A673 (cell line): ENCODE measurements around the gene TUBGCP3. TPM values are rescaled to one million over a fixed set of nuclear protein-coding genes. Genes with fewer than 3 reads are reported as not detected.

Experiments
- BruUV-seq: library from RNA; stranded (reverse); fragments of 400-500 nt; replicated peaks from 2 replicates; lab custom pipeline; 2021; lab: Mats Ljungman, UMichigan
- CTCF ChIA-PET: fragments of 300-600 bp; sonication (Branson Sonifier 250); formaldehyde crosslinking; loops from one replicate; lab custom pipeline; 2022; ENCODE audit warnings: antibody characterized with exemption; lab: Charles Lee
- POLR2A ChIA-PET: fragments of 300-600 bp; sonication (Branson Sonifier 250); formaldehyde crosslinking; loops from one replicate; lab custom pipeline; 2022; ENCODE audit warnings: antibody characterized with exemption; ENCODE audit not compliant: low non-redundant PET; lab: Charles Lee
- DNase-seq: peaks from one replicate; pipeline ENCODE4 v3.0.0-alpha.2; 2015; ENCODE audit warnings: low spot score
- H3K27ac ChIP-seq: fragments of 200-600 bp; sonication (generic); 2 replicates; pipeline ENCODE4 v1.5.1; 2016; ENCODE audit warnings: mixed run types, low read depth, mild to moderate bottlenecking, mixed read lengths, antibody characterized with exemption, low read length; ENCODE audit not compliant: poor library complexity, severe bottlenecking
- H3K27me3 ChIP-seq: fragments of 200-600 bp; sonication (generic); replicated peaks from 2 replicates; pipeline ENCODE4 v1.6.1; 2017; ENCODE audit warnings: mixed run types, low read depth, mild to moderate bottlenecking, mixed read lengths, antibody characterized with exemption, low read length; ENCODE audit not compliant: insufficient read depth, poor library complexity
- H3K36me3 ChIP-seq: fragments of 200-600 bp; sonication (generic); 2 replicates; pipeline ENCODE4 v1.6.1; 2016; ENCODE audit warnings: mixed run types, mild to moderate bottlenecking, mixed read lengths, antibody characterized with exemption, low read length; ENCODE audit not compliant: insufficient read depth, poor library complexity, severe bottlenecking
- H3K4me1 ChIP-seq: fragments of 200-600 bp; sonication (generic); 2 replicates; pipeline ENCODE4 v1.6.1; 2017; ENCODE audit warnings: mixed run types, mild to moderate bottlenecking, mixed read lengths, antibody characterized with exemption, low read length; ENCODE audit not compliant: insufficient read depth, poor library complexity, severe bottlenecking
- H3K4me3 ChIP-seq: fragments of 200-600 bp; sonication (generic); 2 replicates; pipeline ENCODE4 v1.5.1; 2016; ENCODE audit warnings: low read depth, mixed run types, mild to moderate bottlenecking, mixed read lengths, low read length; ENCODE audit not compliant: poor library complexity, severe bottlenecking
- H3K9me3 ChIP-seq: fragments of 200-600 bp; sonication (generic); 2 replicates; pipeline ENCODE4 v1.6.1; 2016; ENCODE audit warnings: mixed run types, low read depth, mild to moderate bottlenecking, mixed read lengths, antibody characterized with exemption, low read length; ENCODE audit not compliant: poor library complexity, severe bottlenecking
- CTCF ChIP-seq: fragments of 300-800, 200-600 bp; sonication (generic); conservative IDR thresholded peaks from 2 replicates; pipeline ENCODE4 v1.5.1; 2017; ENCODE audit warnings: low read depth, mild to moderate bottlenecking, antibody characterized with exemption, low read length, moderate library complexity, mixed read lengths
- EZH2 ChIP-seq: fragments of 200-600 bp; sonication (generic); IDR thresholded peaks from 2 replicates; pipeline ENCODE4 v1.6.1; 2017; ENCODE audit warnings: borderline replicate concordance, low read depth, mild to moderate bottlenecking, mixed read lengths, antibody characterized with exemption, low read length; ENCODE audit not compliant: poor library complexity, severe bottlenecking
- intact Hi-C: fragments of 100-400 bp; cut with micrococcal nuclease; formaldehyde crosslinking; loops from one replicate; pipeline ENCODE4 v1.10.0; 2022; ENCODE audit not compliant: unreplicated experiment
- total RNA-seq: library from RNA; stranded (reverse); gene quantifications from 2 replicates; pipeline ENCODE4 v1.2.3, GENCODE V29; 2021

The TUBGCP3 gene
- total RNA-seq, 1 experiment from 2014 or later = 61.4 TPM

GRCh38 chr13:112453874-112454647 lies 133.9 kb downstream of the TUBGCP3 start:
- no peaks in the 10 kb centered on the region for H3K4me1 ChIP-seq
- POLR2A ChIA-PET = no interaction called here

GRCh38 chr13:112453207-112453829 lies 134.6 kb downstream of the TUBGCP3 start:
- H3K36me3 ChIP-seq = no peaks in the 10 kb centered on the region
- H3K9me3 ChIP-seq = no peaks in the 10 kb centered on the region
- no TSS peak for BruUV-seq
- POLR2A ChIA-PET = no interaction called here
- no peak for TF ChIP-seq EZH2
- TF ChIP-seq CTCF = no peak
- H3K27me3 ChIP-seq = no peaks in the 10 kb centered on the region
- H3K27ac ChIP-seq = no peak overlapping the region
- CTCF ChIA-PET = no interaction called here
- H3K4me1 ChIP-seq = no peaks in the 10 kb centered on the region
- no peak for DNase-seq
- no peak overlapping the region for H3K4me3 ChIP-seq
- intact Hi-C loops = no loop called here

More at GRCh38 chr13:112453874-112454647, 133.9 kb downstream of the TUBGCP3 start:
- no peak overlapping the region for H3K4me3 ChIP-seq
- intact Hi-C loops = no loop called here
- no peak for TF ChIP-seq EZH2
- no peak for TF ChIP-seq CTCF
- DNase-seq = no peak
- no peaks in the 10 kb centered on the region for H3K27me3 ChIP-seq
- no peak overlapping the region for H3K27ac ChIP-seq
- CTCF ChIA-PET = no interaction called here
- no peaks in the 10 kb centered on the region for H3K36me3 ChIP-seq
- BruUV-seq = no TSS peak
- no peaks in the 10 kb centered on the region for H3K9me3 ChIP-seq

GRCh38 chr13:112452380-112453206 lies 135.4 kb downstream of the TUBGCP3 start:
- no peak overlapping the region for H3K4me3 ChIP-seq
- TF ChIP-seq EZH2 = no peak
- TF ChIP-seq CTCF = no peak
- intact Hi-C loops = no loop called here
- H3K36me3 ChIP-seq = no peaks in the 10 kb centered on the region
- no peak overlapping the region for H3K27ac ChIP-seq
- no peaks in the 10 kb centered on the region for H3K9me3 ChIP-seq
- ChIA-PET CTCF (no interaction called here), POLR2A (no interaction called here)
- BruUV-seq = no TSS peak
- DNase-seq = no peak
- H3K4me1 ChIP-seq = no peaks in the 10 kb centered on the region
- no peaks in the 10 kb centered on the region for H3K27me3 ChIP-seq
